ENCODE results near the gene GPR137B. TPM values are rescaled to one million over a fixed set of nuclear protein-coding genes. Genes with fewer than 3 reads are reported as not detected.
A peak's percentile ranks its signal among the peaks of the same experiment; 100 is the strongest.

The GPR137B gene
- total and polyA plus RNA-seq, 2 of the 13 experiments (the other 11 are each of a cell fraction or from before 2014, with no cell fraction given), result 0.31 to 0.41 TPM

GRCh38 chr1:236207121-236207520 is 64.8 kb downstream of the GPR137B start:
- H3K4me1 ChIP-seq (ENCODE audit: insufficient read depth, low read length), result 0 out of 2 replicates have a peak, but pooled peaks cover 5% of the 10 kb centered on the region
- no TSS peak for BruUV-seq (replicated peaks)
- no peak overlapping the region for H2AFZ ChIP-seq (ENCODE audit: low read length)
- H4K20me1 ChIP-seq (ENCODE audit: insufficient read depth, low read length), result no peaks in the 10 kb centered on the region
- no peaks in the 10 kb centered on the region for H3K9me3 ChIP-seq (ENCODE audit: low read length)
- WGBS (ENCODE audit: low lambda C conversion rate), result 94% methylated on average over 5 of the region's 5 CpGs
- DNase-seq (ENCODE audit: low spot score) (no peak), ATAC-seq (no peak), FAIRE-seq (no peak)
- H3K36me3 ChIP-seq (replicated peaks in 1 of 2; ENCODE audit: control insufficient read depth in 1 of 2, insufficient read depth in 2 of 2, low read length in 2 of 2), result no peaks in the 10 kb centered on the region
- no peak overlapping the region for H3K27ac ChIP-seq (ENCODE audit: extremely low read length, insufficient read depth, low read length)
- H3K9ac ChIP-seq (ENCODE audit: insufficient read depth, low read depth, low read length), result no peak overlapping the region
- TF ChIP-seq MAFK (conservative IDR thresholded peaks at IDR 0.05 in 1 of 2, IDR thresholded peaks at IDR 0.05 in 1 of 2; ENCODE audit: low read length in 2 of 2) (peak in 1 of 2 experiments; percentile 37; a peak in 2 of 4 replicates), MAFF (IDR thresholded peaks at IDR 0.05; ENCODE audit: low read depth, low read length) (0 out of 2 replicates have a peak, but pooled peaks have one; percentile 4), ZNF275 (CRISPR knock-in tag; IDR thresholded peaks at IDR 0.05; ENCODE audit: borderline replicate concordance) (no peak)
- H3K4me3 ChIP-seq (replicated peaks in 1 of 3; ENCODE audit: insufficient read depth in 1 of 3, low read depth in 2 of 3, low read length in 3 of 3), result no peak overlapping the region
- intact Hi-C loops (cut with micrococcal nuclease; ENCODE audit: unreplicated experiment), result no loop called here
- POLR2A ChIA-PET, result no interaction called here
- H3K27me3 ChIP-seq (ENCODE audit: control insufficient read depth in 1 of 2, insufficient read depth in 2 of 2, low read length in 2 of 2), result no peaks in the 10 kb centered on the region
- H3K79me2 ChIP-seq (ENCODE audit: insufficient read depth, low read length), result no peaks in the 10 kb centered on the region
- in situ Hi-C loops (cut with HindIII; ENCODE audit: extremely low pct_ligation_motif_present, low pct_unique_long_range_greater_than_20kb), result no loop called here
- no peak overlapping the region for H3K4me2 ChIP-seq (ENCODE audit: low read depth, low read length)
- CTCF ChIA-PET (ENCODE audit: low intra/inter-chr PET ratio, low total read pairs), result no interaction called here

- in situ Hi-C loops (cut with HindIII; ENCODE audit: extremely low pct_ligation_motif_present, low pct_unique_long_range_greater_than_20kb), result no loop called here
- Histone ChIP-seq H3K4me1 (ENCODE audit: insufficient read depth, low read length) (0 out of 2 replicates have a peak, but pooled peaks cover 5% of the 10 kb centered on the region), H3K9me3 (ENCODE audit: low read length) (no peaks in the 10 kb centered on the region), H3K27me3 (ENCODE audit: control insufficient read depth in 1 of 2, insufficient read depth in 2 of 2, low read length in 2 of 2) (no peaks in the 10 kb centered on the region), H3K9ac (ENCODE audit: insufficient read depth, low read depth, low read length) (no peak overlapping the region), H3K36me3 (replicated peaks in 1 of 2; ENCODE audit: control insufficient read depth in 1 of 2, insufficient read depth in 2 of 2, low read length in 2 of 2) (no peaks in the 10 kb centered on the region), H3K4me2 (ENCODE audit: low read depth, low read length) (no peak overlapping the region), H4K20me1 (ENCODE audit: insufficient read depth, low read length) (no peaks in the 10 kb centered on the region), H2AFZ (ENCODE audit: low read length) (no peak overlapping the region), H3K27ac (ENCODE audit: extremely low read length, insufficient read depth, low read length) (no peak overlapping the region), H3K4me3 (replicated peaks in 1 of 3; ENCODE audit: insufficient read depth in 1 of 3, low read depth in 2 of 3, low read length in 3 of 3) (no peak overlapping the region), H3K79me2 (ENCODE audit: insufficient read depth, low read length) (no peaks in the 10 kb centered on the region)
- 86% methylated on average over 4 of the region's 4 CpGs for WGBS (ENCODE audit: low lambda C conversion rate)
- intact Hi-C loops (cut with micrococcal nuclease; ENCODE audit: unreplicated experiment), result no loop called here
- FAIRE-seq (no peak), DNase-seq (ENCODE audit: low spot score) (no peak), ATAC-seq (no peak)
- ChIA-PET POLR2A (no interaction called here), CTCF (ENCODE audit: low intra/inter-chr PET ratio, low total read pairs) (no interaction called here)
- no TSS peak for BruUV-seq (replicated peaks)
- TF ChIP-seq HNRNPL (IDR thresholded peaks at IDR 0.05; ENCODE audit: low read depth, low read length) (no peak), HMGXB3 (CRISPR knock-in tag; IDR thresholded peaks at IDR 0.05; ENCODE audit: borderline replicate concordance) (no peak), THAP11 (CRISPR knock-in tag; IDR thresholded peaks at IDR 0.05) (no peak), NR3C1 (CRISPR knock-in tag; IDR thresholded peaks at IDR 0.05) (no peak), POGZ (CRISPR knock-in tag; IDR thresholded peaks at IDR 0.05) (no peak), SRSF9 (IDR thresholded peaks at IDR 0.05; ENCODE audit: borderline replicate concordance, insufficient read depth, low read depth, low read length, poor library complexity, severe bottlenecking) (no peak), ZNF775 (CRISPR knock-in tag; IDR thresholded peaks at IDR 0.05; ENCODE audit: borderline replicate concordance) (no peak), NCOA1 (CRISPR knock-in tag; IDR thresholded peaks at IDR 0.05) (no peak), ZNF24 (IDR thresholded peaks at IDR 0.05) (no peak), MLX (CRISPR knock-in tag; IDR thresholded peaks at IDR 0.05) (no peak)
Measured at GRCh38 chr1:236207569-236207968, 65.2 kb downstream of the GPR137B start.

All from HepG2 (cell line).